ENCODE data around the gene PEX14. TPM values are rescaled to one million over a fixed set of nuclear protein-coding genes. Genes with fewer than 3 reads are reported as not detected.

The PEX14 gene
- total RNA-seq, 1 experiment from 2014 or later, result 36.0 TPM

GRCh38 chr1:10559386-10559785 lies 84.6 kb downstream of the PEX14 start:
- DNase-seq (ENCODE audit: low read depth, low spot score) (no peak), ATAC-seq (no peak)
- ChIA-PET POLR2A (no interaction called here), CTCF (no interaction called here)
- Histone ChIP-seq H3K36me3 (ENCODE audit: control insufficient read depth, insufficient read depth, low read length) (no peaks in the 10 kb centered on the region), H3K9me3 (ENCODE audit: control insufficient read depth, insufficient read depth, low read depth, low read length) (no peaks in the 10 kb centered on the region), H3K27ac (ENCODE audit: low read length) (no peak overlapping the region), H3K4me3 (ENCODE audit: low read depth in 2 of 2, low read length in 2 of 2) (no peak overlapping the region), H3K4me1 (ENCODE audit: control insufficient read depth, insufficient read depth, low read length) (0 out of 2 replicates have a peak, but pooled peaks cover 7% of the 10 kb centered on the region), H3K27me3 (ENCODE audit: control insufficient read depth, insufficient read depth, low read length) (no peaks in the 10 kb centered on the region)
- intact Hi-C loops (cut with micrococcal nuclease; ENCODE audit: unreplicated experiment), result no loop called here
- TF ChIP-seq POLR2AphosphoS5 (IDR thresholded peaks at IDR 0.05; ENCODE audit: low read depth, low read length), result no peak
- no peak for TF ChIP-seq CTCF (IDR thresholded peaks at IDR 0.05)
- TF ChIP-seq TCF7L2 (IDR thresholded peaks at IDR 0.05; ENCODE audit: low read depth, low read length), result no peak
- no peak for TF ChIP-seq REST (IDR thresholded peaks at IDR 0.05; ENCODE audit: insufficient read depth in 1 of 2, low read depth in 2 of 2, low read length in 1 of 2)
- TF ChIP-seq SIN3A (IDR thresholded peaks at IDR 0.05; ENCODE audit: borderline replicate concordance, insufficient read depth, low read depth, low read length), result no peak
- in situ Hi-C loops (cut with HindIII; ENCODE audit: low pct_unique_long_range_greater_than_20kb, low sequenced_read_pairs), result no loop called here
- no TSS peak for BruUV-seq (replicated peaks)

GRCh38 chr1:10561497-10561896 lies 86.7 kb downstream of the PEX14 start:
- in situ Hi-C loops (cut with HindIII; ENCODE audit: low pct_unique_long_range_greater_than_20kb, low sequenced_read_pairs) (no loop called here), intact Hi-C loops (cut with micrococcal nuclease; ENCODE audit: unreplicated experiment) (no loop called here)
- ATAC-seq (no peak), DNase-seq (ENCODE audit: low read depth, low spot score) (no peak)
- ChIA-PET CTCF (no interaction called here), POLR2A (no interaction called here)
- H3K9me3 ChIP-seq (ENCODE audit: control insufficient read depth, insufficient read depth, low read depth, low read length), result no peaks in the 10 kb centered on the region
- H3K27me3 ChIP-seq (ENCODE audit: control insufficient read depth, insufficient read depth, low read length), result no peaks in the 10 kb centered on the region
- H3K27ac ChIP-seq (ENCODE audit: low read length), result no peak overlapping the region
- no peak overlapping the region for H3K4me3 ChIP-seq (ENCODE audit: low read depth in 2 of 2, low read length in 2 of 2)
- BruUV-seq (replicated peaks), result no TSS peak
- H3K4me1 ChIP-seq (ENCODE audit: control insufficient read depth, insufficient read depth, low read length), result 0 out of 2 replicates have a peak, but pooled peaks cover 3% of the 10 kb centered on the region
- TF ChIP-seq REST (IDR thresholded peaks at IDR 0.05; ENCODE audit: insufficient read depth in 1 of 2, low read depth in 2 of 2, low read length in 1 of 2) (no peak), CTCF (IDR thresholded peaks at IDR 0.05) (no peak), TCF7L2 (IDR thresholded peaks at IDR 0.05; ENCODE audit: low read depth, low read length) (no peak), POLR2AphosphoS5 (IDR thresholded peaks at IDR 0.05; ENCODE audit: low read depth, low read length) (no peak), SIN3A (IDR thresholded peaks at IDR 0.05; ENCODE audit: borderline replicate concordance, insufficient read depth, low read depth, low read length) (no peak)
- H3K36me3 ChIP-seq (ENCODE audit: control insufficient read depth, insufficient read depth, low read length), result no peaks in the 10 kb centered on the region

All from Panc1 (cell line).